K562 (cell line): Measurements from ENCODE around the gene KMT2C. TPM values are rescaled to one million over a fixed set of nuclear protein-coding genes. Genes with fewer than 3 reads are reported as not detected.

ENCODE experiments used
- ATAC-seq: fragments of 200-7000 bp; cut with Tn5 transposase; 3 replicates; pipeline ENCODE4 v1.9.1; 2020; ENCODE audit warnings: moderate library complexity
- BruUV-seq: library from RNA; stranded (reverse); fragments of 400-500 nt; replicated peaks from 2 replicates; lab custom pipeline; 2021; lab: Mats Ljungman, UMichigan
- CTCF ChIA-PET: fragments of 300-600 bp; formaldehyde crosslinking; extraction: SDS; loops from one replicate; lab custom pipeline; 2021; ENCODE audit warnings: low intra/inter-chr PET ratio; lab: Yijun Ruan, JAX
- POLR2A ChIA-PET: fragments of 300-600, 350-650 bp; sonication (Branson Sonifier 250); formaldehyde crosslinking; extraction: SDS; loops from one replicate; lab custom pipeline; 2021; ENCODE audit warnings: antibody characterized with exemption, inconsistent platforms; lab: Yijun Ruan, JAX
- DNase-seq, 4 experiments: peaks; one replicate each; pipeline versions ENCODE4 v3.0.0 to v3.0.0-alpha.2; 2011 to 2018; ENCODE audit warnings: low spot score in 3 of 4, mixed read lengths in 3 of 4; ENCODE audit errors: extremely low read depth in 1 of 4
- FAIRE-seq: peaks from 2 replicates; lab custom pipeline; 2011; peaks lifted over from hg19 to GRCh38; lab: Jason Lieb, UNC
- H2AFZ ChIP-seq: 2 replicates; pipeline ENCODE4 v1.6.0; 2011; ENCODE audit warnings: low read depth, low read length, control low read depth, inconsistent platforms
- H3K27ac ChIP-seq: fragments of 200-600 bp; 3 replicates; pipeline ENCODE4 v1.8.0; 2011; ENCODE audit warnings: low read depth, mild to moderate bottlenecking, control low read depth, inconsistent platforms, low read length, moderate library complexity, mixed read lengths; ENCODE audit errors: extremely low read depth
- H3K27me3 ChIP-seq, 2 experiments: fragments of 300-600 bp in 1 of 2; 2 replicates in 1 of 2; 3 replicates in 1 of 2; pipeline versions ENCODE4 v1.6.0 to v1.8.0; 2011; ENCODE audit warnings: inconsistent platforms in 2 of 2, low read length in 2 of 2, mild to moderate bottlenecking in 1 of 2, mixed read lengths in 1 of 2, moderate library complexity in 1 of 2; ENCODE audit not compliant: control insufficient read depth in 2 of 2, insufficient read depth in 2 of 2
- H3K36me3 ChIP-seq: fragments of 300-600 bp; 3 replicates; pipeline ENCODE4 v1.8.0; 2011; ENCODE audit warnings: mild to moderate bottlenecking, low read length, inconsistent platforms; ENCODE audit not compliant: control insufficient read depth, insufficient read depth
- H3K4me1 ChIP-seq, 2 experiments: fragments of 200-600 bp in 1 of 2; replicated peaks in 1 of 2; 2 replicates in 1 of 2; 3 replicates in 1 of 2; pipeline versions ENCODE4 v1.5.1 to v1.8.0; 2011; ENCODE audit warnings: inconsistent platforms in 2 of 2, low read length in 2 of 2, mild to moderate bottlenecking in 1 of 2, mixed read lengths in 1 of 2, moderate library complexity in 1 of 2; ENCODE audit not compliant: control insufficient read depth in 2 of 2, insufficient read depth in 2 of 2
- H3K4me2 ChIP-seq: 2 replicates; pipeline ENCODE4 v1.6.1; 2011; ENCODE audit warnings: low read length, control low read depth, inconsistent platforms, mixed read lengths; ENCODE audit not compliant: insufficient read depth
- H3K4me3 ChIP-seq: fragments of 200-600 bp; sonication (generic), shearing (Covaris generic); 2 replicates; pipeline ENCODE4 v1.5.1; 2016; ENCODE audit warnings: control low read depth, inconsistent platforms
- H3K79me2 ChIP-seq: fragments of 200-600 bp; 3 replicates; pipeline ENCODE4 v1.8.0; 2011; ENCODE audit warnings: low read length, inconsistent platforms; ENCODE audit not compliant: control insufficient read depth, insufficient read depth
- H3K9ac ChIP-seq, 2 experiments: 2 replicates each; pipeline versions ENCODE4 v1.6.0 to v1.6.1; 2011; ENCODE audit warnings: low read depth in 2 of 2, low read length in 2 of 2, control low read depth in 1 of 2, inconsistent platforms in 1 of 2, mild to moderate bottlenecking in 1 of 2, mixed read lengths in 1 of 2; ENCODE audit not compliant: insufficient read depth in 1 of 2
- H3K9me1 ChIP-seq: one replicate; pipeline ENCODE4 v1.6.0; 2011; ENCODE audit warnings: inconsistent platforms, mild to moderate bottlenecking, low read length, moderate library complexity; ENCODE audit not compliant: control insufficient read depth, insufficient read depth
- H3K9me3 ChIP-seq: replicated peaks from 2 replicates; pipeline ENCODE4 v1.5.1; 2011; ENCODE audit warnings: low read depth, low read length, inconsistent platforms; ENCODE audit not compliant: control insufficient read depth, insufficient read depth
- H4K20me1 ChIP-seq: replicated peaks from 2 replicates; pipeline ENCODE4 v1.6.1; 2011; ENCODE audit warnings: low read length, inconsistent platforms, mixed read lengths; ENCODE audit not compliant: control insufficient read depth, insufficient read depth
- ARID1B ChIP-seq: fragments of 450-650 bp; IDR thresholded peaks from 2 replicates; pipeline ENCODE4 v1.6.1; 2016; ENCODE audit warnings: antibody characterized with exemption, mild to moderate bottlenecking, inconsistent platforms
- C11orf30 ChIP-seq: fragments of 450-650 bp; IDR thresholded peaks from 2 replicates; pipeline ENCODE4 v1.6.1; 2016; ENCODE audit warnings: low read depth, mild to moderate bottlenecking
- CBX1 ChIP-seq: sonication (generic); IDR thresholded peaks from 2 replicates; pipeline ENCODE4 v1.6.1; 2016; ENCODE audit warnings: antibody characterized with exemption, low read depth, mild to moderate bottlenecking
- CBX3 ChIP-seq, 2 experiments: IDR thresholded peaks; 1 replicate in 1 of 2; 2 replicates in 1 of 2; pipeline ENCODE4 v1.6.1; 2012; ENCODE audit warnings: inconsistent platforms in 2 of 2, low read length in 2 of 2, borderline replicate concordance in 1 of 2, control low read depth in 1 of 2
- CHD4 ChIP-seq: fragments of 200-600 bp; sonication (generic); IDR thresholded peaks from 3 replicates; pipeline ENCODE4 v1.6.1; 2012; ENCODE audit warnings: low read depth, mild to moderate bottlenecking, mixed read lengths, low read length, inconsistent platforms; ENCODE audit not compliant: insufficient read depth, insufficient replicate concordance, poor library complexity, severe bottlenecking
- L3MBTL2 ChIP-seq: fragments of 450-650 bp; IDR thresholded peaks from 2 replicates; pipeline ENCODE4 v1.6.1; 2016; ENCODE audit warnings: mild to moderate bottlenecking, moderate library complexity
- RBM34 ChIP-seq: fragments of 200-400 bp; formaldehyde crosslinking; IDR thresholded peaks from 2 replicates; pipeline ENCODE4 v1.6.1; 2018; ENCODE audit warnings: low read length, borderline replicate concordance; ENCODE audit not compliant: insufficient read depth
- SRF ChIP-seq, 2 experiments: fragments of 250-450, 450-650 bp in 1 of 2; sonication (Bioruptor Pico) in 1 of 2; sonication (generic) in 1 of 2; formaldehyde crosslinking; IDR thresholded peaks; 2 replicates each; pipeline versions ENCODE4 v1.5.0 to v1.5.1; 2020 to 2022; ENCODE audit warnings: mild to moderate bottlenecking in 1 of 2, missing genetic modification reagents in 1 of 2
- U2AF1 ChIP-seq: fragments of 200-400 bp; formaldehyde crosslinking; optimal IDR thresholded peaks from 2 replicates; pipeline ENCODE3; 2017; ENCODE audit warnings: mild to moderate bottlenecking, low read depth, low read length, moderate library complexity
- ZNF165 ChIP-seq: fragments of 250-450 bp; sonication (Bioruptor Pico); IDR thresholded peaks from 2 replicates; pipeline ENCODE4 v1.4.0; 2020; ENCODE audit warnings: borderline replicate concordance
- ZNF316 ChIP-seq: fragments of 450-650 bp; IDR thresholded peaks from 2 replicates; pipeline ENCODE4 v1.6.1; 2016
- ZNF507 ChIP-seq: conservative IDR thresholded peaks from 2 replicates; pipeline ENCODE4 v1.6.1; 2017; ENCODE audit warnings: missing genetic modification characterization, missing compliant biosample characterization
- WGBS: fragments of 100-300 bp; shearing (Covaris generic); methylation state at CpG from one replicate; pipeline ENCODE4 v1.1.6; 2016; ENCODE audit warnings: low coverage, mixed read lengths; ENCODE audit not compliant: insufficient coverage; ENCODE audit errors: missing lambda C conversion rate; 5-methylcytosine and 5-hydroxymethylcytosine counted together
- in situ Hi-C: fragments of 300-500 bp; cut with MboI; formaldehyde crosslinking; loops from 4 replicates; pipeline ENCODE4 v1.15.0; 2018; ENCODE audit warnings: inconsistent platforms, mixed read lengths
- intact Hi-C: fragments of 100-400 bp; cut with micrococcal nuclease; formaldehyde crosslinking; loops from 2 replicates; pipeline ENCODE4 v1.14.2; 2022
- polyA plus RNA-seq, 8 experiments: library from polyadenylated mRNA; depleted of rRNA in 4 of 8; stranded (reverse) in 5 of 8; unstranded in 3 of 8; fragments of >200 nt; fragmentation: Nextera tagmentation in 2 of 8; fragmentation: Illumina TruSeq in 1 of 8; extraction: Ambion mirVana in 2 of 8; extraction: Trizol in 1 of 8; gene quantifications; 2 replicates each; pipeline versions ENCODE4 v1.2.1 to v1.2.3, GENCODE V29; 2011 to 2014; ENCODE audit warnings: inconsistent platforms in 1 of 8, missing spikeins in 1 of 8
- total RNA-seq, 7 experiments: library from RNA; depleted of rRNA in 6 of 7; stranded (reverse); fragments of >200 nt in 6 of 7; fragmentation: Illumina TruSeq in 2 of 7; extraction: Trizol in 2 of 7; gene quantifications; 2 replicates each; pipeline versions ENCODE4 v1.2.1 to v1.2.3, GENCODE V29; 2011 to 2021; ENCODE audit warnings: low replicate concordance in 1 of 7
- TF ChIP-seq, protein P1 (sequence below): IDR thresholded peaks from 2 replicates; pipeline ENCODE4 v1.6.1; 2011; ENCODE audit warnings: borderline replicate concordance, low read depth, mild to moderate bottlenecking, moderate library complexity, low read length; ENCODE audit not compliant: insufficient read depth, poor library complexity, severe bottlenecking

Gene KMT2C
- total and polyA plus RNA-seq, 9 of the 15 experiments (the other 6 are each of a cell fraction or from before 2014, with no cell fraction given): 4.9 to 67.8 (median 27.1) TPM

- TF ChIP-seq ZNF507 (tag) (0 out of 2 replicates have a peak, but pooled peaks have one; percentile 27), CBX3 (IDR thresholded peaks at IDR 0.05; ENCODE audit: borderline replicate concordance in 1 of 2, low read length in 2 of 2) (no peak), CHD4 (no peak), CBX1 (no peak), L3MBTL2 (no peak), ARID1B (no peak), ZNF165 (CRISPR knock-in tag) (no peak), ZNF316 (peak; percentile 79), U2AF1 (no peak), RBM34 (no peak), C11orf30 (peak; percentile 52; the same call in 1 of the 2 replicates), SRF (CRISPR knock-in tag; IDR thresholded peaks at IDR 0.05) (no peak)
- TF ChIP-seq, protein P1, sequence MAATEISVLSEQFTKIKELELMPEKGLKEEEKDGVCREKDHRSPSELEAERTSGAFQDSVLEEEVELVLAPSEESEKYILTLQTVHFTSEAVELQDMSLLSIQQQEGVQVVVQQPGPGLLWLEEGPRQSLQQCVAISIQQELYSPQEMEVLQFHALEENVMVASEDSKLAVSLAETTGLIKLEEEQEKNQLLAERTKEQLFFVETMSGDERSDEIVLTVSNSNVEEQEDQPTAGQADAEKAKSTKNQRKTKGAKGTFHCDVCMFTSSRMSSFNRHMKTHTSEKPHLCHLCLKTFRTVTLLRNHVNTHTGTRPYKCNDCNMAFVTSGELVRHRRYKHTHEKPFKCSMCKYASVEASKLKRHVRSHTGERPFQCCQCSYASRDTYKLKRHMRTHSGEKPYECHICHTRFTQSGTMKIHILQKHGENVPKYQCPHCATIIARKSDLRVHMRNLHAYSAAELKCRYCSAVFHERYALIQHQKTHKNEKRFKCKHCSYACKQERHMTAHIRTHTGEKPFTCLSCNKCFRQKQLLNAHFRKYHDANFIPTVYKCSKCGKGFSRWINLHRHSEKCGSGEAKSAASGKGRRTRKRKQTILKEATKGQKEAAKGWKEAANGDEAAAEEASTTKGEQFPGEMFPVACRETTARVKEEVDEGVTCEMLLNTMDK: no peak
- Histone ChIP-seq H3K79me2 (no peaks in the 10 kb centered on the region), H3K4me3 (no peak overlapping the region), H3K27ac (no peak overlapping the region), H4K20me1 (no peaks in the 10 kb centered on the region), H3K9me1 (no peaks in the 10 kb centered on the region), H3K9me3 (no peaks in the 10 kb centered on the region), H3K27me3 (no peaks in the 10 kb centered on the region), H3K36me3 (peaks cover 59% of the 10 kb centered on the region), H3K9ac (no peak overlapping the region), H3K4me1 (no peaks in the 10 kb centered on the region), H3K4me2 (no peak overlapping the region), H2AFZ (no peak overlapping the region)
- POLR2A ChIA-PET: no interaction called here
- no TSS peak for BruUV-seq
- ATAC-seq: no peak
- CTCF ChIA-PET: no interaction called here
- FAIRE-seq: no peak
- in situ Hi-C loops (no loop called here), intact Hi-C loops (no loop called here)
- DNase-seq: no peak
- 78% methylated on average over 3 of the region's 3 CpGs for WGBS
These were observed 232.7 kb downstream of the KMT2C start for GRCh38 chr7:152203095-152203494.
